MM.1S (cell line): ENCODE results near the gene CNP.

Source experiments
- DNase-seq: peaks from one replicate; pipeline ENCODE4 v3.0.0-alpha.2; 2015
- H2AFZ ChIP-seq: fragments of 300-600 bp; sonication (generic); 2 replicates; pipeline ENCODE4 v1.6.0; 2016; ENCODE audit warnings: antibody characterized with exemption, low read length
- H3F3A ChIP-seq: fragments of 300-600 bp; sonication (generic); 2 replicates; pipeline ENCODE4 v1.6.1; 2016; ENCODE audit warnings: mild to moderate bottlenecking, antibody characterized with exemption, low read length, moderate library complexity, mixed read lengths; ENCODE audit not compliant: insufficient read depth
- H3K27ac ChIP-seq: fragments of 300-600 bp; sonication (generic); 2 replicates; pipeline ENCODE4 v1.5.1; 2016; ENCODE audit warnings: mild to moderate bottlenecking, low read length
- H3K27me3 ChIP-seq: fragments of 300-600 bp; sonication (generic); replicated peaks from 2 replicates; pipeline ENCODE4 v1.6.0; 2016; ENCODE audit warnings: low read length; ENCODE audit not compliant: insufficient read depth
- H3K36me3 ChIP-seq: fragments of 300-600 bp; sonication (generic); replicated peaks from 2 replicates; pipeline ENCODE4 v1.6.1; 2016; ENCODE audit warnings: mild to moderate bottlenecking, low read length, mixed read lengths; ENCODE audit not compliant: insufficient read depth
- H3K4me1 ChIP-seq: fragments of 300-600 bp; sonication (generic); 2 replicates; pipeline ENCODE4 v1.6.1; 2016; ENCODE audit warnings: low read length, mixed read lengths
- H3K4me2 ChIP-seq: fragments of 300-600 bp; sonication (generic); 2 replicates; pipeline ENCODE4 v1.6.0; 2016; ENCODE audit warnings: low read depth, low read length
- H3K4me3 ChIP-seq: fragments of 300-600 bp; sonication (generic); 2 replicates; pipeline ENCODE4 v1.5.1; 2016; ENCODE audit warnings: low read length, mixed read lengths
- H3K79me2 ChIP-seq: fragments of 300-600 bp; sonication (generic); 2 replicates; pipeline ENCODE4 v1.6.1; 2016; ENCODE audit warnings: mixed run types, low read length, mixed read lengths
- H3K9ac ChIP-seq: fragments of 300-600 bp; sonication (generic); 2 replicates; pipeline ENCODE4 v1.6.1; 2016; ENCODE audit warnings: low read length, mixed read lengths
- H3K9me2 ChIP-seq: fragments of 300-600 bp; sonication (generic); replicated peaks from 2 replicates; pipeline ENCODE4 v1.6.1; 2016; ENCODE audit warnings: mild to moderate bottlenecking, low read length, mixed read lengths; ENCODE audit not compliant: insufficient read depth
- H3K9me3 ChIP-seq: fragments of 300-600 bp; sonication (generic); replicated peaks from 2 replicates; pipeline ENCODE4 v1.6.1; 2016; ENCODE audit warnings: mild to moderate bottlenecking, low read length, mixed read lengths; ENCODE audit not compliant: insufficient read depth
- H4K20me1 ChIP-seq: fragments of 300-600 bp; sonication (generic); 2 replicates; pipeline ENCODE4 v1.6.1; 2016; ENCODE audit warnings: mild to moderate bottlenecking, low read length, moderate library complexity, mixed read lengths; ENCODE audit not compliant: insufficient read depth
- CTCF ChIP-seq: fragments of 300-600 bp; sonication (generic); IDR thresholded peaks from 2 replicates; pipeline ENCODE4 v1.5.1; 2016; ENCODE audit warnings: antibody characterized with exemption, low read length, mixed read lengths
- EZH2 ChIP-seq: fragments of 300-600 bp; sonication (generic); optimal IDR thresholded peaks from 2 replicates; pipeline ENCODE3; 2017; ENCODE audit warnings: low read depth, mild to moderate bottlenecking, antibody characterized with exemption, low read length, mixed read lengths
- EZH2phosphoT487 ChIP-seq: fragments of 300-600 bp; sonication (generic); IDR thresholded peaks from 2 replicates; pipeline ENCODE4 v1.6.1; 2018; ENCODE audit warnings: antibody characterized with exemption, low read length

Gene CNP

GRCh38 chr17:41992576-41992975 is 26.0 kb downstream of the CNP start:
- Histone ChIP-seq H3K4me1 (peaks cover 55% of the 10 kb centered on the region), H3K4me3 (no peak overlapping the region), H2AFZ (no peak overlapping the region), H3K27ac (peak overlapping the region; percentile 62; the same call in 1 of the 2 replicates), H3K36me3 (peaks cover 10% of the 10 kb centered on the region; the same call in 1 of the 2 replicates), H4K20me1 (no peaks in the 10 kb centered on the region), H3K9me2 (no peaks in the 10 kb centered on the region), H3F3A (peaks cover 38% of the 10 kb centered on the region), H3K9ac (no peak overlapping the region), H3K4me2 (peak overlapping the region; percentile 14; the same call in 1 of the 2 replicates), H3K79me2 (peaks cover 31% of the 10 kb centered on the region), H3K9me3 (no peaks in the 10 kb centered on the region), H3K27me3 (no peaks in the 10 kb centered on the region)
- TF ChIP-seq CTCF (no peak), EZH2phosphoT487 (no peak), EZH2 (no peak)
- DNase-seq = no peak

DNA sequence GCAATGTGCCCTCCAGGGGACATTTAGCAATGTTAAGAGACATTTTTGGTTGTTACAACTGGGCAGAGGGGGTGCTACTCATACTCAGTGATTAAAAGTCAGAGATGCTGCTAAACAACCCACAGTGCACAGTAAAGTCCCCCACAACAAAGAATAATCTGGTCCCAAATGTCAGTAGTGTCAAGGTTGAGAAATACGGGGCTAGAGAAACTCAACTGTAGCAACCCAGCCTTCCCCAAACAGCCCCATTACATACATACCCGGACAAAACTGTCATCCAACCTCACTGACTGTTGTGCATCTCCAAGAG is 30.2 kb downstream of the CNP start:
- Histone ChIP-seq H2AFZ (no peak overlapping the region), H3K36me3 (peaks cover 4% of the 10 kb centered on the region; the same call in 1 of the 2 replicates), H3K4me2 (peak overlapping the region; percentile 82), H3K9me3 (no peaks in the 10 kb centered on the region), H3K9me2 (no peaks in the 10 kb centered on the region), H3F3A (peaks cover 40% of the 10 kb centered on the region), H3K79me2 (peaks cover 48% of the 10 kb centered on the region), H3K9ac (peak overlapping the region; percentile 29; the same call in 1 of the 2 replicates), H4K20me1 (no peaks in the 10 kb centered on the region), H3K27me3 (no peaks in the 10 kb centered on the region), H3K4me1 (peaks cover 57% of the 10 kb centered on the region), H3K27ac (peak overlapping the region; percentile 82), H3K4me3 (peak overlapping the region; percentile 28)
- no peak for TF ChIP-seq CTCF
- no peak for DNase-seq

GRCh38 chr17:41998497-41998896 is 31.9 kb downstream of the CNP start:
- Histone ChIP-seq H3K9ac (no peak overlapping the region), H3F3A (peaks cover 33% of the 10 kb centered on the region), H3K4me1 (peaks cover 64% of the 10 kb centered on the region), H3K79me2 (peaks cover 62% of the 10 kb centered on the region), H3K9me3 (no peaks in the 10 kb centered on the region), H4K20me1 (no peaks in the 10 kb centered on the region), H3K9me2 (no peaks in the 10 kb centered on the region), H2AFZ (no peak overlapping the region), H3K4me2 (no peak overlapping the region), H3K36me3 (peaks cover 7% of the 10 kb centered on the region; the same call in 1 of the 2 replicates), H3K27me3 (no peaks in the 10 kb centered on the region), H3K4me3 (no peak overlapping the region), H3K27ac (peak overlapping the region; percentile 82; the same call in 1 of the 2 replicates)
- TF ChIP-seq CTCF = no peak
- no peak for TF ChIP-seq EZH2
- TF ChIP-seq EZH2phosphoT487 = no peak
- DNase-seq = no peak
